HG03135 (cell line): Measurements from ENCODE around the gene VPS26C.
A peak's percentile ranks its signal among the peaks of the same experiment; 100 is the strongest.
"Not testable (repeated sequence)": the region's sequence is repeated elsewhere in the genome, so short reads cannot be mapped to it uniquely, and the experiment has no call there.

Experiments
- ATAC-seq: cut with Tn5 transposase; IDR thresholded peaks from one replicate; pipeline ENCODE4 v1.9.1; 2021; ENCODE audit warnings: mild to moderate bottlenecking, moderate library complexity; ENCODE audit not compliant: unreplicated experiment

VPS26C gene

DNA sequence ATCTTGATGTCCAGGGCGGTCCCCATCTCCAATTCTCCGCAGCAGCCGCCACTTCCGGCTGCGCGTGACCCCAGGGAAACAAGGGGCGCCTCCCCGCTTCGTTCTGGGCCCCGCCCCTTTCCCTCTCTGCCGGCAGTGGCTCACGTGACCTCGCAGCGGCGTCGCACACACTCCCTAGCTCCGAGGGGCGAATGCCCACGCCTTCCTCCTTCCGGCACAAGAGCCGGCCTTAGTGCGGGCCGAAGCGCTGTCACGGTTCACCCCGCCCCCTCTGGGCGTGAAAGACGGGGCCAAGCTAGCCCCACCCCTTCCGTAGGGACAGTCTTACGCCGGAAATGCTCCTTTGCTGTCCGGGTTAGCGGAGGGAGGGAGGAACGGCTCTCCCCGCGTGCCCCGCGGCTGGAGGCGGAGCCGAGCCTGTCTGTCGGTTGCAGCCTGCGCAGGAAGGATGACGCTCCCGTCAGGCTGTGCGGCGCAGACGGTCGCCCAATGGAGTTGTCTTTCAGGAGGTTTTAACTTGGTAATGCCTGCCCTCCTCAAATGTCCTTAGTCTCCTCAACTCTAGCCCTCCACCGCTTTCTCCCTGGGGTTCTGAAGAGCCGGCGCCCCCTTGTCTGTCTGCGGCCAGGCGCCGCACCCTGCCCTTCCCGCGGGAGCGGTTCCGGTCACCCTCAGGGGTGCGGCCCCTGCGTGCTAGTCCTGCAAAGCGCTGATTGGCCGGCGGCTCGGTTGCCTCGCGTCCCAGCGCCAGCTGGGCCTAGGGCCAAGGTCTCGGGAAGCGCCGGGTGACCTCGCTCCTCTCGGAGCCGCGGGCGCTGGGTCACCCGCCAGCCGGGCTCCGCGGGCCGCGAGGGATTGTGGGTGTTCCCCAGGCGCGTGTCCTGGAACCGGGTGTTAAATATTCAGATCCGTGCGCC is at the start of gene VPS26C:
TSS of gene VPS26C (minus strand) at position 66 of the 917 bp plus-strand sequence. CDS start at position 26, 40 bp downstream.
- peak; percentile 90 for ATAC-seq

DNA sequence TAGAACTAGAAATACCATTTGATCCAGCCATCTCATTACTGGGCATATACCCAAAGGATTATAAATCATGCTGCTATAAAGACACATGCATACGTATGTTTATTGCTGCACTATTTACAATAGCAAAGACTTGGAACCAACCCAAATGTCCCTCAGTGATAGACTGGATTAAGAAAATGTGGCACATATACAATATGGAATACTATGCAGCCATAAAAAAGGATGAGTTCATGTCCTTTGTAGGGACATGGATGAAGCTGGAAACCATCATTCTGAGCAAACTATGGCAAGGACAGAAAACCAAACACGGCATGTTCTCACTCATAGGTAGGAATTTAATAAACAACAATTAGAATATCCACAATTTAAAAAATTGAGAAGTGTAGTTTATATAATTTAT is 48.9 kb upstream of the VPS26C start:
- ATAC-seq = not testable (repeated sequence)

DNA sequence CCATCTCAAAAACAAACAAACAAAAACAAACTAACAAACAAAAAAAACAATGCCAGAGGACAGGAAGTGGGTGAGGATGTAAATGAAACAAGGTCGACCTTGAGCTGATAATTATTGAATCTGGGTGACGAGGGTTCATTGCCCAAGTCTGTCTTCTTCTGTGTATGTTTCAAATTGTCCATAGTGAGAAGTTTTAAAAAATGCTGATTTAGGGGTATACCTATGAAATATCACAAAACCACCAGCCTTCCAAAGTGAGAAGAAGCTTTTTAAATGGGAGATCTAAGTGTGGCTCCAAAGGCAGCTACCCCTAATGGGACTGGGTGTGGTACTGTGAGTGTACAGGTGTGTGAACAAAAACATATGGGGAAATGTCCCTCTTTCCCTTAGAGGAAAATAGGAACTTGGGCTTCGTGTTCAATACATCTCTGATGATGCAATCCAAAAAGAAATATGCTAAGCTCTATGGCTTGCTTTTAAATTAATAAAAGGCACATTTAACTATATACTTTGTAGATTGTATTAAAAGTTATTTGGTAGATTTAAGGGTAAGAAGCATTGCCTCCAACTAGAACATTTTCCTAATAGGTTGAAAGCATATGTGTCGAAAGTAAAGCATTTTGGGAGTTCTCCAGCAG is 33.1 kb upstream of the VPS26C start:
- ATAC-seq = no peak

DNA sequence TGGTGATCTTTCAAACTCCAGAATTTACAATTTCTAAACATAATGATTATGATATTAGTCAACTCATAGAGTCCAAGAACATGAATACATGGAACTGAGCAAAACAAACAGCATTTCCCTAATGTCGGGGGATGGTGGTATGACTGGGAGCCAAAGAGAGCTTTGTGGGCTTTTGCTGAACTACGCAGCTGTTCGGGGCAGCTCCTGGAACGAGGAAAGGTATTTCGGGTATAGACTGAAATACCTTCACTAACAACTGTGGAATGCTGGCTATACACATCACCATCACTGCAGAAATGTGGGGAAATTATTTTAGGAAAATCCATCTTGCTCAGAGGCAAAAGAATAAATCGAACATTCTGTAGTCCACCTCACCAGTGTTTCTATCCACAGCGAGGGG is 30.2 kb upstream of the VPS26C start:
- ATAC-seq = no peak

DNA sequence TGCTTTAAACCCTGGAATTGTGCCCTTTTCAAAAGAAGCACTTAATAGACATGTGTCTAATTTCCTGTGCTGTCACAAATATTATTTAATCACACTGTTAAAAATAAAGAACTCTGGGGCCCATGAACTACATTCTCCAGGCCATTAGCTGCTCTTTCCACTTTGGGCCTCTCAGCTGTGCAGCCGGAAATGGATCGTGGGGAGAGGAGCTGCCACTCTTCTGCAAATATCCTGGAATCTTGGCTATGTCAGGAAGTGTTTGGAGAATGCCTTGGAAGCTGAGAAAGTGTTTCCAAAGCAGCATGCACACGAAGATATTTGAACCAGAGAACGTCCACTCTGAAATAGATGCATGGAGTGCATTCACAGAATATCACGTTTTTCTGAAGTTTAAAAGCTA is 27.5 kb upstream of the VPS26C start:
- ATAC-seq = no peak

DNA sequence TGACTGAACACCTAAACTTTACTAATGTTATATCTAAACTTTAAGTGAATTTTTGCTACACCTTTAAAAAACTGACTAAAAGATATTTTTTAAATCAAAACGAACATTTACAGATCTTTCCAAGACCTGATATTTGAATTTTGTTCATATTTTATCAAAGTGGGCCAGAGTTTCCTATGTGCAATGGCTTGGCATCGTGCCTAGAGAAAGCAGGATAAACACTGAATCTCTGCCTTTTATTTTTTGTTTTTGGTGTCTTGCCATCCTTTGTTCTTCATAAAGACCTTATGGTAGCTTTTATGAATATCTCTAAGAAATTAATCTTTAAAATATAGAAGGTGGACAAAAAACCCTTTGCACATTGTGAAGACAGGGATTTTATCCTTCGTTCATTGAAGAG is 25.8 kb upstream of the VPS26C start:
- ATAC-seq = no peak

DNA sequence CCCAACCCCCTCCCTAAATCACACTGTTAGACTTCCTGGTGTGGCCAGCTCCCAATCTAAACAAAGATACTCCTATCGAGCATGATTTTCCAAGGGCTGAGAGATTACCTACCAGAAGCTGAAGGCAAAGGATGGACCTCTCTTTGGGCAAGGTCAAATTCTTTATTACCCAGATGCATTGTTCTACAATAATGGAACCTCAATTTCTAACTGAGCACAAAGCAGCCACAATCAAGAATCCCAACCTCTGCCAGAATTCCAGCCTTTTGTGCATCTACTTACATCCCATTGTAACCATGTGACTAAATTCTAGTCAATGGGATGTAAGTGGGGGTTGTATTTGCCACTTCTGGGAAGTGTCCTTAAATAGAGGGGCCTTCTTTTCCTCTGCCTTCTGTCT is 24.9 kb upstream of the VPS26C start:
- ATAC-seq = no peak

DNA sequence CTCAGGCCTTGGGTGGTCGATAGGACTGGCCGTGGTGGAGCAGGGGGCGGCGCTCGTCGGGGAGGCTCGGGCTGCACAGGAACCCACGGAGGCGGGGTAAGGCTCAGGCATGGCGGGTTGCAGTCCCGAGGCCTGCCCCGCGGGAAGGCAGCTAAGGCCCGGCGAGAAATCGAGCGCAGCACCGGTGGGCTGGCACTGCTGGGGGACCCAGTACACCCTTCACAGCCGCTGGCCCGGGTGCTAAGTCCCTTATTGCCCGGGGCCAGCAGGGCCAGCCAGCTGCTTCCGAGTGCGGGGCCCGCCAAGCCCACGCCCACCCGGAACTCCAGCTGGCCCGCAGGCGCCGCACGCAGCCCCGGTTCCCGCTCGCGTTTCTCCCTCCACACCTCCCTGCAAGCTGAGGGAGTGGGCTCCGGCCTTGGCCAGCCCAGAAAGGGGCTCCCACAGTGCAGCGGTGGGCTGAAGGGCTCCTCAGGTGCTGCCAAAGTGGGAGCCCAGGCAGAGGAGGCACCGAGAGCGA is 16.1 kb upstream of the VPS26C start:
- ATAC-seq = not testable (repeated sequence)

DNA sequence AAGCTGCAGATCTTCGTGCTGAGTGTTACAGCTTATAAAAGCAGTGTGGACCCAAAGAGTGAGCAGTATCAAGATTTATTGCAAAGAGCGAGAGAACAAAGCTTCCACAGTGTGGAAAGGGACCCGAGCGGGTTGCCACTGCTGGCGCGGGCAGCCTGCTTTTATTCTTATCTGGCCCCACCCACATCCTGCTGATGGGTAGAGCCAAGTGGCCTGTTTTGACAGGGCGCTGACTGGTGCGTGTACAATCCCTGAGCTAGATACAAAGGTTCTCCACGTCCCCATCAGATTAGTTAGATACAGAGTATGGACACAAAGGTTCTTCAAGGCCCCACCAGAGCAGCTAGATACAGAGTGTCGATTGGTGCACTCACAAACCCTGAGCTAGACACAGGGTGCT is 15.5 kb upstream of the VPS26C start:
- not testable (repeated sequence) for ATAC-seq

DNA sequence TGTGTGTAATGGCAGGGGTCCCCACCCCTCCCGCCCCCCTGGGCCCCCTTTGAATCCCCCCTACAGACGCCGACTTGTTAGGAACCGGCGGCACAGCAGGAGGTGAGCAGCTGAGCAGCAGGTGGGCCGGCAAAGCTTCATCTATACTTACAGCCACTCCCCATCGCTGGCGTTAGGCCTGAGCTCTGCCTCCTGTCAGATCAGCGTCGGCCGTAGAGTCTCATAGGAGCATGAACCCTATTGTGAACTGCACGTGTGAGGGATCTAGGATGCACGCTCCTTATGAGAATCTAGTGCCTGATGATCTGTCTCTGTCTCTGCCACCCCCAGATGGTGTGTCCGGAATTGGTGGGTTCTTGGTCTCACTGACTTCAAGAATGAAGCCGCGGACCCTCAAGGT is 14.9 kb upstream of the VPS26C start:
- no peak for ATAC-seq

DNA sequence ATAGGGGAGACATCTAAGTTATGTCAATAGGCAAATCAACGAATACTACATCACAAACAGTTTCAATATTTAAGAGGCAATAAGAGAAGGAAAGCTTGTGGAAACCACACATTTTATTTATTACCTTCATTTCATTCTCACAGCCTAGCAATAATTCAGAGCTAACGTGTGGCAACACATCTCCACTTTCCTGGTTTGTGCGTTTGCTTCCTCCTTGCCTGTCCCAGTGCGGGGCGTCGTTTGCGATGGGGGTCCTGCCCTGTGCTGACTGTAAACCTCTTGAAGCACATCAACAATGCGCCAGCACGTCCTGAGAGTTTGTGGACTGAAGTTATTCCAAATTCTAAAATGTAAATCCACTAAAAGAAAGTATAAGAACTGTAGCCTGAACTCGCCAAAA is 14.4 kb upstream of the VPS26C start:
- ATAC-seq = no peak

DNA sequence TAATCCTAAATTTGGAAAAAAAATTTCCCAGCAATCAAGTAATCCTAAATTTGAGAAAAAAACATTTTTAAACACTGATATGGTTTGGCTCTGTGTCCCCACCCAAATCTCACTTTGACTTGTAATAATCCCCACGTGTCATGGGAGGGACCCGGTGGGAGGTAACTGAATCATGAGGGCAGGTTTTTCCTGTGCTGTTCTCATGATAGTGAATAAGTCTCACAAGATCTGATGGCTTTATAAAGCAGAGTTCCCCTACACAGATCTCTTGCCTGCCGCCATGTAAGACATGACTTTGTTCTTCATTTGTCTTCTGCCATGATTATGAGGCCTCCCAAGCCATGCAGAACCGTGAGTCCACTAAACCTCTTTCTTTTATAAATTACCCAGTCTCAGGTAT is 12.1 kb upstream of the VPS26C start:
- not testable (repeated sequence) for ATAC-seq

DNA sequence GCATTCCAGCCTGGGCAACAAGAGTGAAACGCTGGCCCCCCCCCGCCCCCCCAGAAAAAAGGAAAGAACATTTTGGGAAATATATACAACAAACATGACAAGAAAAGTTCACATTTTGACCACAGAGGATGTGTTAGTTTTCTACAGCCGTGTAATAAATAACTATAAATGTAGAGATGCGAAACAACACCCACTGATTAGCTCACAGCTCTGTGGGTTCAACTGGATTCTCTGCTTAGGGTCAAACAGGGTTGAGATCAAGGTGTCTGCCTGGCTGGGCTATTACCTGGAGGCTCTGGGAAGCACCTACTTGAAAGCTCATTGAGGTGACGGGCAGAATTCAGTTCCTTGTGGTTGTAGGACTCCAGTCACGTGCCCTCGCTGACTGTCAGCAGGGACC is 11.1 kb upstream of the VPS26C start:
- no peak for ATAC-seq

DNA sequence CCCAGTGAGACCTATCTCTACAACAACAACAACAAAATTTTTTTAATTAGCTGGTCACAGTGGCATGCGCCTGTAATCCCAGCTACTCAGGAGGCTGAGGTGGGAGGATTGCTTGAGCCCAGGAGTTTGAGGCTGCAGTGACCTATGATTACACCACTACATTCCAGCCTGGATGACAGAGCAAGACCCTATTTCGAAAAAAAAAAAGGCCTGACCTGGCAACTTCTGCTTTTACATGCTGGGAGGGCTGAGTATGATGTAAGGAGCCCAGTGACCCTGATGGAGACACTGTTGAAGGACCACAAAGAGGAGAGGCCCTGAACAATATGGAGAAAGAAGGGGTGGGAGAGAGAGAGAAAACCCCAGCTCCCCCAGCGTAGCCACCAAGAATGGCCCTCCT is 9.2 kb upstream of the VPS26C start:
- ATAC-seq = no peak

DNA sequence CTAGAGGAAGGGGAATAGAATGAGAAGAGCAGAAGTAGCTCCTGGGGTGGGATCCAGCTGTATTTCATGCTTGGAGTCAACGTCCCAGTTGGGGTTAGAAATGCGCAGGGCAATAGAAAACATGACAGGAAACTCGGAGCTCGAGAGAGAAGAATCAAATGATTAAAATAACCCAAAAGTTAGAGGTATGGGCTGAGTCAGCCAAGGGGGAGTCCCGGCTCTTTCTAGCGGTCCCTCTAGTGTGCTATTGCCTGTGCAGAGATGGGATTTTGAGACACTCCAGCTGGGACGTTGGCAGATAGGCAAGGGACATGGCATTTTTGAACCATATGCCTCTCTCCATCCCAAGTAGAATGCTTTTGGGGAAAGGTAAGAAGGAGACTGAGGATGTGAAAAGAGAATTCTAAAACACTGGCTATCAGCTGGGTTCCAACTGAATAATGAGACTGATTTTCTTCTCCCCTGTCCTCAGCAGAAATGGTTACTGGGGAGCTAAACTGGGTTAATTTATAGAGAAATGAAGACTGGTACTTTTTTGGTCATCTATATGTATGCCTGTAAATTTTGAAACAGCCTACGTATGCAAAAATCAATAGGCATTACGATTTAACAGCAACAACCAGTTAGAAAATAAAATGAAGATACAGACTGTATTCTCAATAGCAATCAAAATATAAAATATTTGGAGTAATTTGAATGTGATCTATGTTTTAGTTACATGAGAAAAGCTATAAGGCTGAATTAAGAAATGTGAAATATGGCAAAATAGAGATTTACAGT is 7.0 kb upstream of the VPS26C start:
- ATAC-seq = no peak

DNA sequence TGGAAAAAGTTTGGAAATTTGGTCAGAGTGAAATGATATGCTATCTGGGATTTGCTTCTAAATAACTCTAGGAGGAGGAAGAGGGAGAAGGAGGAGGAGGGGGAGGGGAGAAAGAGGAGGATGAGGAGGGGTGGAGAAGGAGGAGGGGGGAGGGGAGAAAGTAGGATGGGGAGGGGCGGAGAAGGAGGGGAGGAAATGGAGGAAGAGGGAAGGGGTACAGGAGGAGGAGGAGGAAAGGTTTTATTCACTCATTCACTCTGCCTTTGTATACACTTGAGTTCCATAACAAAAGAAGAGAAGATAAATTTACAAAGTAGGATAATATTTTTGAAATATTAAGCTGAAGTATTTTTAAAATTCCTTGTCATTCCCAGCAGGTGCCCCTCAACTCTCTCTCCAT is 6.3 kb upstream of the VPS26C start:
- no peak for ATAC-seq

DNA sequence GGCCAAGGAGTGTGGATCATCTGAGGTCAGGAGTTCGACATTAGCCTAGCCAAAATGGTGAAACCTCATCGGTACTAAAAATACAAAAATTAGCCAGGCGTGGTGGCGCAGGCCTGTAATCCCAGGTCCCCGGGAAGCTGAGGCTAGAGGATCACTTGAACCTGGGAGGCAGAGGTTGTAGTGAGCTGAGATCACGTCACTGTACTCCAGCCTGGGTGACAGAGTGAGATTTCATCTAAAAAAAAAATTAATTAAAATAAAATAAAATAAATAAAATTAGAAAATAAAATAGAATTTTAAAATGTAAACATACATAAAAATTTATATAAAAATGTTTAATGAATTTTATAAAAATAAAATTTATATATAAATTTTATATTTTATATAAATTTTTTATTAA is 5.8 kb upstream of the VPS26C start:
- ATAC-seq = no peak

DNA sequence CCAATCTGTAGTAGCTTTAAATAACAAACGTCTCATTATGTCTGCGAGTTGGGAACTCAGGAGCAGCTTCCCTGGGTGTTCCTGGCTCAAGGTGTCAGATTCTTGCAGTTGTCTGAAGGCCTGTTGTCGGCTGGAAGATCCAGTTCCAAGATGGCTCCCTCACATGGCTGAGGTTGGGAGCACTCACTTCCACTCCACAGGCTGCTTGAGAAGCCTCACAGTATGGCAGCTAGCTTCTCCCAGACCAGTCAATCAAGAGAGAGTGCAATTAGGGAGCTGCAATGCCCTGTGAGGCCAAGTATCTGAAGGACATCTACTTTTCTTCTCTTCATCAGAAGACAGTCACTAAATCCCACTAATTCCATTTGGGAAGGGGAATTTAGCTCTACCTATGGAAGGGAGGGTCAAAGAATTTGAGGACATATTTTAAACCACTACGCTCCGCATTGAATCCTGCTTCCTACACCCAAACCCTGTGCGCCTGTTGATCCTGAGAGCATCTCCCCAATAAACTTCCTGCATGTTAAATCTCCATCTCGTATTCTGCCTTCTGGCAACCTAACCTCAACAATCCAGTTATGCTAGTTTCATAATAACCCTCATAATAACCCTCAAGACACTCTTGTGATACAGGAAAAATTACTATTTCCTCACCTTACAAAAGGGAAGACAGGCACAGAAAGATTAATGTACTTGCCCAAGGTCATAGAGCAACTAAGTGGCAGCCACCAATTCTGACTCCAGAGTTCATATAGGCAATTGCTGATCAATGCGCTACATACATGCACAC is 3.6 kb upstream of the VPS26C start:
- no peak for ATAC-seq

DNA sequence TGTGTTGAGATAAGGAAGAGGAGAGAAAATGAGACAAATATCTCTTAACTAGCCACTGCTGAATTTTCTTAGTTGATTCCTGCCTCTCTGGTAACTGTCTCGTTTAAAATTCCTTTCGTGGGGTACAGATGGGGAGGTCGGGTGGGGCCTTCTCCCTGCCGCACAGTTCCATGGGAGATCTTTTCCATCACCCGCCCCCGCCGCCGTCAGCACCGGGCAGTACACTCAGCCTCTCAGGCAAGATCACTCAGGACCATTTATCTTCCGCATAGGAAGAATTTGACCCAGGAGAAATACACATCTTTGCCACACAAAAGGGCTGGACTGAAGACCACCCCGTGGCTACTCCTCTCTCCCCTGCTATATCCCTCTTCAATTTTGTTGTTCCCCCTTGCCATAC is 2.3 kb upstream of the VPS26C start:
- ATAC-seq = no peak

DNA sequence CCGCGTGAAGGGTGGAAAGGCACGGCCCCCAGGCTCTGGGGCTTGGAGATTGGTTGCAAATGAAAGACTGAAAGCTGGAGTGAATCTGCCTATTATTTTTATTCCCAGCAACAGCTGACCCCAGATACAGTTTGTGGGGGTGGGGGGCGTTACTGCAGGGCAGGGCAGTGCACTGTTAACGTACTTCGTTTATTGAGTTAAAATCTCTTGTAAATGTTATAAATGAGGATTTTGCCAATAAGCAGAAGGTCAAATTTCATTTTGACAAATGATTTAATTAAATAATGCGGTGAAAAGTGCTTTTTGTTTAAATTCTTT is 1.0 kb upstream of the VPS26C start:
- ATAC-seq = no peak
